ENCODE data around the gene AP1M1.

GRCh38 chr19:16295057-16295456 is 97.3 kb downstream of the AP1M1 start:
- TF ChIP-seq CTCF (IDR thresholded peaks at IDR 0.05) (no peak), POLR2A (IDR thresholded peaks at IDR 0.05) (no peak)

Data from heart left ventricle (tissue), 13 donors.